GM18507 (cell line): ENCODE data around the gene BSND.

Source experiments
- DNase-seq: peaks from one replicate; pipeline ENCODE4 v3.0.0; 2011; ENCODE audit warnings: low read depth; ENCODE audit not compliant: insufficient read length; ENCODE audit errors: extremely low spot score
- FAIRE-seq: peaks from 2 replicates; lab custom pipeline; 2011; peaks lifted over from hg19 to GRCh38; lab: Jason Lieb, UNC

BSND gene

GRCh38 chr1:54989473-54989872 lies 9.3 kb upstream of the BSND start:
- FAIRE-seq (no peak), DNase-seq (no peak)

- no peak for DNase-seq
- FAIRE-seq = no peak
These were observed 8.5 kb upstream of the BSND start for GRCh38 chr1:54989968-54990810.

- DNase-seq (no peak), FAIRE-seq (no peak)
These were observed 7.8 kb upstream of the BSND start for GRCh38 chr1:54990916-54991315.

DNA sequence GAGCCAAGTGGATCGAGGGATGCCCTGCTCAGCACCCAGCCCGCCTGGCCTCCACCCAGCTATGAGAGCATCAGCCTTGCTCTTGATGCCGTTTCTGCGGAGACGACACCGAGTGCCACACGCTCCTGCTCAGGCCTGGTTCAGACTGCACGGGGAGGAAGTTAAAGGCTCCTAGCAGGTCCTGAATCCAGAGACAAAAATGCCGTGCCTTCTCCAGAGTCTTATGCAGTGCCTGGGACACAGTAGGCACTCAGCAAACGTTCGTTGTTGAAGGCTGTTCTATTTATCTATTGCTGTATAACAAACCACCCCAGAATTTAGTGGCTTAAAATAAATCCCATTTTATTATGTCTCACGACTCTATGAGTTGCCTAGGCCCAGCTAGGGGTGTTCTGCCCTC lies 6.8 kb upstream of the BSND start:
- FAIRE-seq = no peak
- no peak for DNase-seq

- no peak for FAIRE-seq
- no peak for DNase-seq
These were observed 5.6 kb upstream of the BSND start for GRCh38 chr1:54993140-54993539.

- FAIRE-seq = no peak
These were observed 4.3 kb upstream of the BSND start for GRCh38 chr1:54994355-54994990.

DNA sequence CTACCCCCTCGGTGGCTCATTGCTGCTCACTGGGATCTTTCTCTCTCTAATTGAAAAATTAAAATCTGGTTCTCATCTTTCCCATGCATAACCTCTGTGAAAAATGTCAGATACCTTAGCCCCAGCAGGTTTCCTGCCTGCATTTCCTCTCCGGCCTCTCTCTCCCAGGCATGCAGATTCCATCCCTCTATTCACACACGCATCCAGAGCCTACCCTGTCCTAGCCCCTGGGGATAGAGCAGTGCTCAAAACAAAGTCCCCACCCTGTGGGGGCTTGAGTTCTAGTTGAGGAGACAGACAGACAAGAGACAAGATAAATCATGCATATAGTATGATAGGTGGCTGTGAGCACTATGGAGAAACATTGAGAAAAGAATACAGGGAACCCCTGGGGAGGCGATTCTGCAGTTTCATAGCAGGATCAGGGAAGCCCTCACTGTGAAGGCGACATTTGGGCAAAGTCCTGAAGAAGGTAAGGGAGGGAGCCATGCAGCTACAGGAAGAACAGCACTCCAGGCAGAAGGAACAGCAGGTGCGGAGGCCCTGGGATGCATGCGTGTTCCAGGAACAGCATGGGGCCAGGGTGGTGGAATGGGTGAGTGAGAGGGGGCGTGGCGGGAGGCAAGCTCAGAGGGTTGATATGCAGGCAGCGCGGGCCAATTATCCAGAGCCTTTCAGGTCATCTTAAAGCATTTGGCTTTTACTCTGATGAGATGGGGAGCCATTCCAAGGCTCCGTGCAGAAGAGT lies 3.5 kb upstream of the BSND start:
- no peak for FAIRE-seq
- DNase-seq = no peak

More at GRCh38 chr1:54994355-54994990, 4.3 kb upstream of the BSND start:
- DNase-seq = no peak

- DNase-seq = no peak
- FAIRE-seq = peak; percentile 50
These were observed 2.9 kb upstream of the BSND start for GRCh38 chr1:54995835-54996234.

DNA sequence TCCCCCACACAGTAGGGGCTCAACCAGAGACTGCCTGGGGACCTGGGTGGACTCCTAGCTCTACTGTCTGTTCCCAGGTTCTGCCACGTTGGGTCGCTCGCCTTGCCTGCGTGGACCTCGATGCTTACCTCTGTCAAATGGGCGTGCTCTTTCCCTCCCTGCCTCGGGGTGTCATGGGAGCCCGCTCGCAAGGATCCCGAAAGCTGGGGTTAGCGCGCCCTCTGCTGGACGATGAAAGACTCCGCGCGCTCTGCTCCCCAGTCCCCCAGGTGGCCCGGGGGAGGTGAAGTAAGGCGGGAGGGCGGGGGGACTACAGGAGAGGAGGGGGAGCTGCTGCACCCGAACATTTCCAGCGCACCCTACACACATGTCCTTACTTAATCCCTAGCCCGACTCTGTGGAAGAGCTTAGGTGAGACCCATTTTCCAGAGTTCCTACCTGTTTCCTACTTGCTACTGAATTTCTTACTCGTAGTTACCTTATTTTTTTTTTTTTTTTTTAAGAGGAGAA lies 2.3 kb upstream of the BSND start:
- FAIRE-seq (peak; percentile 89), DNase-seq (peak; percentile 86)

DNA sequence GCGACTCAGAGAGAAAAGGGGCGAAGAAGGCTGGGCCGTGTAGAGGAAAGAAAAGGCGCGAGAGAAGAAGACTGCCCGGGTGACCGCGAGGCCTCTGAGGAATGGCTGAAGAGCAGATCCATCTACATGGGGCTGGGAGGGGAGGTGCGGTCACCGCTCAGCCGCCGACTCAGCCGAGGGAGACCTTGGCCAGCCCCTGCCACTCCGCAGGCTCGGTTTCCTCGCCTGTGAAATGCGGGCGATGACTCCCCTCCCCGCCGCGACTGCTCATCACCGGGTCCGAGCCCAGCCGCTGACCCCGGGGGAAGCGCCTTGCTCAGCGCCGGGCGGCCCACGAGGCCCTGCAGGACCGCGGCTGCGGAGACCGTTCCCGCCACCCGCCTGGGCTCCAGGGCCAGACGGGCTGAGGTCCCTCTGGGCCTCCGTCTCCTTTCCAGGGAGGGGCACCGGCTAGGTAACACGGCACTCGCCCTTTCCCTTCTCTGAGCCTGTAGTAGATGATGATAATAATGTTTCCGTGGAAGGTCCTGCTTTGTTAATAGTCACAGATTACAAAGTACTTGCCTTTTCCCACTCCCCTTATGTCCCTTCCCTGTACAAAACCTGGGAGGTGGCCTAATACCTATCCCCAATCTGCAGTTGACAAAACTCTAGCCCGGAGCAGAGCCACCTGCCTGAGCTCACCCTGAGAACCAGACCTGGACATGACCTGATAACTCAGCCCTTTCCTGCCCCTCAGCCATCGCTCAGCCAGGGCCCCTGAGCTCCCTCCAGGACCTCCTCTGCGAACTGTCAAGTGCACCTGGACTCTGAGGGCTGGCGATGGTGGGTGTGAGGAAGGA lies 1.6 kb upstream of the BSND start:
- no peak for FAIRE-seq
- DNase-seq = no peak

DNA sequence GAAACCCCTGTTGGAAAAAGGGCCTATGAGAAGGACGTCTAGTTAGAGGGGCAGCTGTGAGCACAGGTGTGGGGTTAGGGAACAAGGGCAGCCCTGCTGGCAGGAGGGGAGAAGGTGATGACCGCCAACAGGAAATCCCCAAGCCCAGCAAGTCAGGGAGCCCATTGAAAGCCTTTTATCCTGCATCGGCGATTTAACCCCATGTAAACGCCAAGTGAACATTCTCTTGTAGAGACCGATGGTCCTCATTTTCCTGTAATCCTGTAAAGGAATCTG lies 1.1 kb upstream of the BSND start:
- FAIRE-seq (no peak), DNase-seq (no peak)

DNA sequence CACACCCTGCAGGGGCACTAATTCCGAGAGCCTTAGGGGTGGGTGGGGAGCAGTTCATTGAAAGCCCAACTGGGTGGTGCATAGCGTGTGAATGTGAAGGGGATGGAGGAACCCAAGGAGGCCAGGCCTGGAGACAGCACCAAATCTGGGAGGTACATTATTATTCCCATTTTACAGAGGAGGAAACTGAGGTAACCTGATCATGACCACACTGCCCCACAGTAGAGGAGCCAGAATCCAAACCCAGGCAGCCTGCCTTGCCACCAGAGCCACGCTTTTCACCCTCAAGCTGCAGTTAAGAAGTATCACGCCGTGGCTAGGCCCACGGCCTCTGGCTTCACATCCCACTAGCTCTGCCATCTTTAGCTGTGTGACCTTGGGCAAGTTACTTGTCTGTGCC lies 633 bp upstream of the BSND start:
- DNase-seq = no peak
- no peak for FAIRE-seq

GRCh38 chr1:55000110-55001085 lies 1.7 kb downstream of the BSND start:
- FAIRE-seq (no peak), DNase-seq (no peak)

- no peak for DNase-seq
- no peak for FAIRE-seq
These were observed 2.6 kb downstream of the BSND start for GRCh38 chr1:55001311-55001710.

- no peak for DNase-seq
- FAIRE-seq = peak; percentile 45
These were observed 4.0 kb downstream of the BSND start for GRCh38 chr1:55002686-55003085.

DNA sequence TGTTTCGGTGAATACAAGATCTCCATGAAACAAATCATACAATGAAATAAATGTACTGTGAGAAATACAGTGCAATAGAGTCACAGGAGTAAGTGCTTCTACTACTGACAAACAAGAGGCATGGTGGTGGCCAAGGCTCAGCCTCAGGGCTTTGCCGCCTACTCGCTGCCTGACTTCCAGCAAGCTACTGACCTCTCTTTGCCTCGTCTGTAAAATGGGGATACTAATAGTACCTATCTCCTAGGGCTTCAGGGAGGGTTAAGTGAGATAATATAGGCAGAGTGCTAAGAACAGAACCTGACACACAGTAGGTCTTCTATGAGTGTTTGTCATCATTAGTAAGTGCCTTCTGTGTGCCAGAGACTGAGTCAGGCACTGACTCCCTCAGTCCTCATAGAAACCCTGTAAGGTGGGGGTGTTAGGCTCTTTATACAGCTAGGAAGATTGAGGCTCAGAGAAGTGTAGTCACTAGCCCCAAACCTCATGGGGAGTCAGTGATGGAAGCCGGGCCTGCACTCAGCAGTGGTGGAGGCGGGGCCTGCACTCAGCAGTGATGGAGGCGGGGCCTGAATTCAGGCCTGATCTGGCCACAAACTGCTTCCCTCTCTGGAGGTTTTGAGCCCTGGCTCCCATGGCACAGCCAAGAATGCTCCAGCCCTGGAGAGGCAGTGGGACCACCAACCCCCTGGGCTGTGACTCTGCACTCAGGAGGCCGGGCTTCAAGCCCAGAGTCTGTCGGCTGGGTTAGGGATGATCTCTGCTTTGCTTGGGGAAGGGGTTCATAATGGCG lies 6.8 kb downstream of the BSND start:
- FAIRE-seq = no peak
- DNase-seq = no peak

DNA sequence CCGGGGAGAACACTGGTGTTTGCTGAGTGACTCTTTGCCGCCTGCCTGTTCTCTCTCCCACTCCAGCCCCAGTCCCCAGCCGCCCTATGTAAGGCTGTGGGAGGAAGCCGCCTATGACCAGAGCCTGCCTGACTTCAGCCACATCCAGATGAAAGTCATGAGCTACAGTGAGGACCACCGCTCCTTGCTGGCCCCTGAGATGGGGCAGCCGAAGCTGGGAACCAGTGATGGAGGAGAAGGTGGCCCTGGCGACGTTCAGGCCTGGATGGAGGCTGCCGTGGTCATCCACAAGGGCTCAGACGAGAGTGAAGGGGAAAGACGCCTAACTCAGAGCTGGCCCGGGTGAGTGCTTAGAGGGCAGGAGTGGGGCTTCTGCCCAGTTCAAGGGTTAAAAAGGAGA lies 8.2 kb downstream of the BSND start:
- no peak for FAIRE-seq
- DNase-seq = no peak

DNA sequence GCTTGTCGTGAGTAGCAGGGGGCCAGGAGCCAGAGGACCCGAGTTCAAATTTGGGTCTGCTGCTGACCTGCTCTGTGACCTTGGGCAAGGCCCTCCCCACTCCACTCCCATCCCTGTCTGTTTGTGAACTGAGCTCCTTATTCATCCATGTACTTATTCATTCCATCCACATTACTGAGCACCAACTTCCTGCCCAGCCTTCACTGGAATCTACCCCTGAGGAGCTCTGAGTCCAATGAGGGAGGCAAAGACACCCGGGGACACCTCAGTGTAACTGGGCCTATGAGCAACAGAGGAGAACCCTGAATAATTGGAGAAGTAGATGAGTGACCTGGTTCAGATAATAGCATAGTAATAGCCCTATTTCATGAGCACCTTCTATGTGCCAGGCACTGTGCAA lies 8.9 kb downstream of the BSND start:
- FAIRE-seq (no peak), DNase-seq (no peak)
